HG02852 (cell line): ENCODE data around the gene VGLL4.

Experiments
- ATAC-seq: cut with Tn5 transposase; IDR thresholded peaks from one replicate; pipeline ENCODE4 v1.9.1; 2021; ENCODE audit warnings: mild to moderate bottlenecking, moderate library complexity; ENCODE audit not compliant: unreplicated experiment

VGLL4 gene

DNA sequence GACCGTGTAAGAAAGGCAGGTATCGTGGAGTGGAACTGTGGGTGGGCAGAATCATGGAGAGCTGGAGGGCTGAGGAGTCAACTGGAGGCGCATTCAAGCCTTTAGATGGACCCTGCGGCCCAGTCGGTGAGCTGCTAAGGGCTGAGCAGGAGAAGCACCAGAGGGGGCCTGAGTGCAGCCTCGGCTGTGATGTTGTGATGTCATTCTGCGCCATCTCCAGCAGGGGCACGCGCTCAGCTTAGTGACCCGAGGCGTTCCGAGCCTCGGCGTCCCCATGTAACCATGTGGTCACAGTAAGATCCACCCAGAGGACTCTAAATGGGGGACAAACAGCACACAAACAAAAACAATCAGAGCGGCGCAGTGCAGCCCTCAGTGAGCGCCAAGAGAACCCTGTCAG is 76.8 kb downstream of the VGLL4 start:
- ATAC-seq: no peak

DNA sequence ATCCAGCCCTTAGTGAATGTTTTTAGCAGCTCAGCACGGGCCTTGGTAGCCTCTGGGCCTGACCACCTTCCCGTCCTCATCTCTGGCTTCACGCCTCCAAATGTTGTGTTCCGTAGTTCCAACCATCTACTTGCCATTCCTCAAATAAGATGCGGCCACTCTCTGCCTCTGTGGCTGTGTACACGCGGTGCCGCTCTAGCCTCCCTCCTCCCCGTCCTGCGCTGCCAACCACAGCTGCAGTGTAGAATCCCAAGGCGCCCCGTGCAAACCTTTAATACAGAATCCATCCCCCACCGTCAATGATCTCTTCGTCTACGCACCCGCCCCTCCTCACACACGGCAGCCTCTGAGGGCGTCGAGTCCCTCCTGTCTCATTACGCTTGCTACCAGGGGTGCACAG is 77.2 kb downstream of the VGLL4 start:
- no peak for ATAC-seq

DNA sequence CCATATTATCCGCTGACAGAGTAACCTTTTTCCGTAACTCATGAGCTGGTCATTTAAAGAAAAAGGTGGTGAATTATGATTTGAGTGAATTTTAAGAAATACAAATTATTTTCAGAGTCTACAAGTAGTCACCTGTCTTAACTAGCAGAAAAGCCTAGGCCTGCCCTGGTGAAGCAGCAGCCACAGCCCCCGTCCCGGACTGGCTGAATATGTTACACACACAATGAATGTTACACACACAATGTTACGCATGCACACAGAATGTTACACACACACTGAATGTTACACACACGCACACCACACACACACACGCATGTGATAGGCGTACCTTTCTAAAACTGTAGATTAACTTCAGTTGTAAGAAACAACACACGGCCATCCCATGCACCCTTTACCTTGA is 77.8 kb downstream of the VGLL4 start:
- no peak for ATAC-seq

DNA sequence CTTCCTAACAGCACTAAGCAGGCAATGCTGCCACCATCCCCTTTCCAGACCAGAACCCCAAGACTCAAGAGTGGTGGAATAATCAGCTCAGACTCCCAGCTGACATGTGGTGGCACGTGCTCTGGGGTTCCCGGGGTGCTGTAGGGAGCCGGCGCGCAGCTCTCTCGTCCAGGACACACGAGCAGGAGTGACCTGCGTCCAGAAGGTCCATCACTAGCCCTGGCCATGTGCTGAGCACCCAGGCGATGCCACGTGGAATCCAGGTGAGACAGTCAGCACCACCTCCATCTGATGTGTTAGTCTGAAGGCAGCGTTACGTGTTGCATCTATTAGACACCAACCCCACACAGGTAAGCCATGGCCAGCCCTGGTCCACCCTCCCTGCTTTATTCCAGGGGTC is 78.2 kb downstream of the VGLL4 start:
- ATAC-seq: no peak

DNA sequence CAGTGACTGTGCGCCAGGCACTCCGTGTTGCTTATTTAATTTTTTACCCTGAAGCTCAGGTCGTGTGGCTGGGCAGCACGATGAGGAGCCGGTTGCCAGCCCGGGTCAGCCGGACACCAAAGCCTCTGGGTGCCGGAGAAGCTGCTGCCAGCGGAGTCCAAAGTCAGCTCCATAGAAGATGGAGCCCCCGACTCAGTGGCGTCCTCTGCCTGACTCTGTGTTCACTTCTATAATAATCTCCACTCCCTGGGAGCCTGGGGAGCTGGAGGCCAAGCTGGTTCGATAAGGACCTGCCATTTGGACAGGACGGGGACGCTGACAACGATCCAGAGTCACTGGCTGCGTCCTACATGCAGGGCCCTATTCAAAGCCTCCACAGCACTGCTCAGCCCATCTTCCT is 78.6 kb downstream of the VGLL4 start:
- ATAC-seq: no peak

DNA sequence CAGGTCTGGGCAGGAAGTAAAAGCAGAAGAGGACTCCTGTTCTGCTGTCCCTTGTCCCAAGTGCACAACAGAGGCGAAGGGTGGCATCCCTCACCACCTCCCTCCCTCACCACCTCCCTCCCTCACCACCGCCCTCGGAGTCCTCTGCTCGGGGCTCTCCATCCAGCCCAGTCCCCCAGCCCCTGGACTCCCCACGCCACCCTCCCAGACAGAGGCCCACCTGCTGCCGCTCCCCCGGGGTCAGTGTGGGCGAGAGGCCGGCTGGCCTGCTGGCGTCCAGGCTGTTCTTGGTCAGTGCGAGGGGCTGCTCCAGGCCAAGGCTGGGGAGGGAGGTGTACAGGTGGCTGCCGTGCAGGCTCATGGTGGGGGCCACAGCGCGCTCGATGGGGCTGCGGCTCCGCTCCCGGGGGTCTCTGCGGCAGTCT is 79.1 kb downstream of the VGLL4 start:
- ATAC-seq: no peak

DNA sequence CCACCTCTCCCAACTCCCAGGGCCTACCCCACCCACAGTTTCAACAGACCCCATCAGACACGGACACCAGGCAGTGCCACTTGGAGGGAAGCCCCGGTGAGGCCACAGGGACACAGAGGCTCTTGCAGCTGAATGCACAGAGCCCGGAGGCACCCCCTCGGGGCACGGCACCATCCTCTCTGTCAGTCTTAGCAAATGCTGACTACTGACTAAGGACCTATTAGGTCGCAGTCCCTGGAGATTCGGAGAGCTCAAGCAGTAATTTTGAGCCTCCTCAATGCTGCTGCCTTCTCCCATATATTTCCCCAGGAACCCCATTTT is 79.9 kb downstream of the VGLL4 start:
- ATAC-seq: no peak

DNA sequence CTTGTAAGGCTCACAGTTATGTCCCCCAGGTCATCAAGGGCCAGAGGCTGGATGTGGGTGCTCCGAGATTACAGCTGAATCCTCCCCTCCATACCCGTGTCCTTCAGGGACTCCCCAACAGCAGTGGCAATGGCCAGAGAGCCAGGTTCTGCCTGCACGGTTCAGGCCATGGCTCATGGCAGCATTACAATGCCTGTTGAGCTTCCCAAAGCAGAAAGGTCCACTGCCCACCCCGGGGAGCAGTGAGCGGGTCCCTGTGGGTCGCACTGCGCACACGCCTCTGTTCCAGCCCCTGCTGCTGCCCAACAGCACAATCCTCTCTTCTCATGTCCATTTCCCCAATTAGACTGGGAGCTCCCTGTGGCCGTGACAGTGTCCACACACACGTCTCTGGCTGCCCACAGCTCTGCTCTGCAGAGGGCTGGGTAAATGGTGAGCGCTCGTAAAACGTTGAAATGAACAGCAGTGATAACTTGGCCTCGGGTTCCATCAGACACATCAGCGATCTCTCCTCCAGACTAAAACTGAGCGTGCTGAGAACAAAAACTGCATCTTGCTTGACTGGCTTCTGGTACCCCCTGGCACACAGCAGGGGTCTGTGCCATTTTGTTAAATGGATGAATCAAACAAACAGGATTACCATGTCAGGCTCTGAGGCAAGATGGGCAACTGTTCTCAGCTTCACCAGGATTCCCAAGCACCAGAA is 80.4 kb downstream of the VGLL4 start:
- ATAC-seq: no peak

DNA sequence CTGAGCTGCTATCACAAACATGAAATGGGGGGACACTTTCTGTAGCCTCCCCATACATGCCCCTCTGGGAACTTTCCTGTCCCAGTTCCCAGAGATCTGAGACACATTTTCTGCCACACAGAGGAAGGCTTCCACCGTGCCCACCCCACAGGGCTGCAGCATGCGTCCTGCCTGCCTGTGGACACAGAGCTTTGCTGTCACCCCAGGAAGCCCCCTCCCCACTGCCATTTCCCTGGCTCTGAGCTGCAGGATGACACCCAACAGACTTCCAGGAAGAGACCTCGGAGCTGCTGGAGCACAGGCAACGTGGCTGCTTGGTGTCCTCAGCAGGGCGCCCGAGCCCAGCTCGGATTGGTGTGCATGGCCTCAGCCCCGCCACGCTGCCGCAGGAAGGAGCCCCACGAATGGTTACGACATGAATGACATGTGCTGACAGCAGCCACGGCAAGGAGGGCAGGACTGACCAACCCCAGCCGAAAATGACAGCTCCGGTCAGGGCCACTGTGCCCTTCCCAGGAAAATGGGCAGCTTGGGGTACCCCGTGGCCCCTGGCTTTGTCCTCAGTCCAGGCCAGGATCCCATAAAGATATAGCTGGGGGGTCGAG is 81.3 kb downstream of the VGLL4 start:
- no peak for ATAC-seq

DNA sequence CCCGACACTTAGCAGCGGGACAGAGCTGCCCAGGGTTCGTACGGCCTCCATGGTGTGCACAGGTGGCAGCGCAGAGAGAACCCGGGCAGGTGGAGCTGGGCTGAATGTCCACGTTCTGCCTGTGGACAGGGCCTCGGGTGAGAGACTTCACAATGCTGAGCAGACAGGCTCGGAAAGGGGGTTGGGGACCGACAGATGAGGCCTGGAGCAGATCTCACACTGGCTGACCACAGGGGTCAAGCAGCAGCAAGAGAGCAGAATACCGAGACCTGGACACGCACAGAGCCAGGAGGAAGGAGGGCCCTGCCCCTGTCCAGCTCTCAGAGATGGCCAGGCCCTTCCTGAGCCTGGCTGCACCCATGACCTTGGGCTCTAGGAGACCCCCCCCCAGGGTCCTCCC is 83.0 kb downstream of the VGLL4 start:
- no peak for ATAC-seq

DNA sequence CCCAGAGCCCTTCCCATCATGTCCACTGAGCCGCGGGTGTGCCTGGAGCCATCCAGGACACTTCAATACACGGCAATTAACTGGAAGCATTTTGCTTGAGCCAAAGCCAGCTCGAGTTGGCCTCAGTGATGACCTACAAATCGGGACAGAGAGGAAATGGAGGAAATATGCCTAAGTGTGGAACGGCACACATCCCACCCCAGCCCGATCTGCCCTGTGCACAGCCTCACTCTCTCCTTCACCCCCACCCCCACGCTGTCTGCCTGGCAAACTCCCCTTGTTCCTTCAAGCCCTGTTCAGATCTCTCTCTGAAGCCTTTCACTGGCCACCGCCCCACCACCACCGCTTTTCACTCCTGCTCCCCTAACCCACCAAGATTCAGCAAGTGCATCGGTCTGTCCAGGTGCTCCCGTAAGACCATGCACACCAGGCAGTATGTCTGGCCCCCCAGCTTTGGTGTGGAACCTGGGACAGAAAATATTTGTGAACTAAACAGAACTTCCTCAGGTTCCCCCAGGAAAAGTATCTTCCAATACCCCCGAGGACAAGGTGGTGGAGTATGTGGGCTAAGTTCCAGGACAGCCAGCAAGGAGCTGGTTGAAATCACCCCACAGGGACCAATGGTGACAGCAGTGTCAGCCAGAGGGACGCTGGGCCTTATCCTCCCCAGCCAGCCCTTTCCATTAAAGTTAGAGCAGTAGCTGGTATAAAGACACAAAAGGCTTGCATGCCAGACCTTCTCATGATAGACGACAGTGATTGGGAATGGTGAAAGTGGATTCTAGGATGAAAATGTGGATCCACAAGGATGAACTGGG is 83.7 kb downstream of the VGLL4 start:
- ATAC-seq: no peak

DNA sequence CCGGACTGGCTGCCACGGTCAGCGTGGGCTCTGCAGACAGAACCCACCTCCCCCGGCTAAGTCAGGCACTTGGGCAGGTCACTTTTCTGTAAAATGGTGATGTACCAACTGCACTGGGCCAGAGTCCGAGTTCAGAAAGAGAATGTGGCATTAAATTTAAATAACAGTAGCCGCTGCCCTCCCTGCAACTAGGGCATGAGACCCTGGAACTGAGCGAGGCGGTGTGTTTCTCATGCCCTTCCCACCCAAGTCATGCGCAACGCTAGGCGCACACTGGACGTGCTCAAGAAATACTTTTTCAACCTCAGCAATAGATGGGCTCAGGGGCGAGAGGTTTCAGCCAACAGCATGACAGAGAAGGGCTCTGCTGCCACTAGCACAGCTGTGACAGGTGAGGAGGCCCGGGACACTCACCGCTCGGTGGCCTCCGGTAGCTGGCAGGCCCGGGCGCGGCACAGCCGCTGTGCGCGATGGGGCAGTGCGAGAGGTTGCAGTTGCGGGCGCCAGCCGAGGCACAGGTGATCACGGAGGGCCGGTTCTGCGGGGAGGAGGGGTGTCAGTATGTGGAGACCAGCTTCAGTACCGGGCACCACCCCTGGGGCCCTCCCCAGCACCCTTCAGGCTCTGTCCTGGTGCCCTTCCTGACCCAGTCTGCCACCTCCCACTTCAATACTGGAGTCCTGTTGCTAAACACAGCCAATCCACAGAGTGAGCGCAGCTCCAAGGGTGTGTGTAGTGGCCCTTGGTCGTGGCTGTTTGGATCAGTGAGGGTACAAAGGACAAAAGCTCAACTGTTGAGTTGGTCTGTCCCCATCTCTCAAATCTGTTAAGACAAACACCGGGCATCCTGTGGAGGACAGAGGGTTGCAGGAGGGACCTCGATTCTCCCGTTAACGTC is 84.5 kb downstream of the VGLL4 start:
- no peak for ATAC-seq

DNA sequence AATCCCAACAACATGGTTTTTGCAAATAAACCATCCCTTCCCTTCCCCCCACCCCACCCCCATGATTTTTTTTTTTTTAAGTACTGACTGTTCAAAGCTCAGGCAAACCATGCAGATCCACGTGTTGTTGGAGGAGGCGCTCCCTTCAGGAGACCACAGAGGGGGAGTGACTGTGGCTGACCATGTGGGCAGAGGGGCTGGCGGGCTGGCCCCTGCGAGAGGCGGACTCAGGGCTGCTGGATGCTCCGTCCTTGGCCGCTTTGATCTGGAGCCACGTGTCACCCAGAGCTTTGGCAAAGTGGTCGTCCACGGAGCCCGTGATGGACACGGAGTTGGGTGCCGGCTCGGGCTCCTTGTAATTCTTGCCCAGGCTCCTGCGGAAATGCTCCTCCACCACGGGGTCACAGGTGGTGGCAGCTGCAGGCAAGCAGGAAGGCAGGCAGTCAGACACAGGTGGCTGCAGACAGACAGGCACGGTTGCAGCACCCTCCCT is 85.3 kb downstream of the VGLL4 start:
- ATAC-seq: no peak

DNA sequence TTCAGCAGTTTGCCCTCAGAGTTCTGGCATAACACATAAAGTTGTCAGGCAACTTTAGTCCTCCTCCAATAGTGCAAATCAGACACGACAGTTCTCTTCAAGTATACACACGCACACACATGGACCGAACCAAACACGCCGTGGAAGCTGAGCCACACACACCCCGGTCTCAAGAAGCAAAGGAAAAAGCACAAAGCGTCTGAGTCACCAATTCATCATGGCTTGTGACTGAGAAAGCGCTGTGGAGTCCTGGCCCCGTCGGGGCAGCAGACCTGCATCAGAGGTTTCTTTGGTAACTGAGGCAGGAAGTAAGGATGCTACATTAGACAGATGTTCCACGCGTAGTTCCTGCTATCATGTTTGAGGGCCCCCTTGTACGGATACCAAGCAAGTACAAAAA is 85.7 kb downstream of the VGLL4 start:
- no peak for ATAC-seq

DNA sequence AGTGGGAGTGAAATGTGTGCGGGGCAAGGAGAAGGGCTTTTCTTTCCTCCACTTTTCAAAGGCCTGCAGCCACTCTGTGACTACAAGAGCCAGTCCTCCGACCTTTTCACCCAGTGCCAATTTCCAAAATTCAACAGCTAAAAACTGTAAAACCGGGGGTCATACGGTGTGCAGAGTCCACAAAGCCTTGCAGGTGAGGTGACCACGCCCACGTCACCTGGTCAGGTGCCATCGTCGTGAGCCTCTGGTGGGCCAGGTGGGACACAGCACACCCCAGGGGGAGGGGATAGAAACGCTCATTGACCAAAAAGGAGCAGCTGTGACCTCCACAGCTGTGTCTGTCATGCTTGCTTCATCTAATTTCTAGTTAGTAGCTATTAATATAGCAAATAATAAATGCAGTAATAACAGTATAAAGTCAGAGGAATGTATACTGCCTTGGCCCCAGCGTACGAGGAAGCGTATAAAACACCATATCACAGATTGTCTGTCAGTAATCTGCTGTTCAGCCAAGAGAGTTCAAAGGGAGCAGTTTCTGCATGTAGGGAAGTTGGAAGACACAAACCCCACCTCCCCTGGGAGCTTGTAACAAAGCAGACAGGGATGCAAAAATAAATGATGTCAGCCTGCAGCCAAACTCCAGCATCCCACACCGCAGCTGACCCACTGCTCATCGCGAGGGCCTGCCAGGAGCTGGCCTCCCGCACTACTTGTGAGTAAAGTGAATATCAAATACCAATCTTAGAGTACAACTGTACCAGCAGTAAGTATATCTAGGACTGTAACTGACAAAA is 86.7 kb downstream of the VGLL4 start:
- ATAC-seq: no peak

DNA sequence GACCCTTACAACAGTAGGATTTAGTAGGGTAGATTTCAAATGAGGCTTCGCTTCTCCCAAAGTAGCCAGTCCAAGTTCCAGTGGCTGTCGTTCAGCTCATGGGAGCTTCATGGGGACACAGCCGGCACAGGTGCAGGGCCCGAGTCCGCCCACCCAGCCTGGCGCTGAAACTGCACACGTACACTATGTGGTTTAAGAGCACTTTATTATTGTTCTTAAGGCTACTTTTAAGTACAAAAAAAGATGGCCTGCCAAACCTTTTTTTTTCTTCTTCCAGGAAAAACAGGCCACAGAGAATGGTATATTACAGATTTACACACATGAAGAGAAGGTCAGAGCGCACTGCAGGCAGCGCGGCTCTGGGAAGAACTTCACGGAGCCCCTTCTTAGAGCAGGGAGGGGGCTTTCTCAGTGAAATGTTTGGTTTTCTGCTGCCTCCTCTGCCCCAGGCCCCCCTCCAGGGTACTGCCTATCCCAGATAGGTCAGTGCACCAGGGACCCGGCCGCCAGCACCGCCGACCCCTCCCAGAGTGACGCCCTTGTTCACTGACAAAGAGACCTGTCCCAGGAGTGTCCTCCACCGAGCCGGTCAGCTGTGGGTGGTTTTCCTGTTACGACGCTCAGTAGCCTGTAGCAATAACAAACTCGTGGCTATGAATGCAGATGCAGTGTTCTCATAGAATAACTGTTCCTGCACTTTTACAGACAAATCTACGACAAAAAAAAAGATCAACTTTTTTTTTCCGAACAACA is 87.7 kb downstream of the VGLL4 start:
- no peak for ATAC-seq

DNA sequence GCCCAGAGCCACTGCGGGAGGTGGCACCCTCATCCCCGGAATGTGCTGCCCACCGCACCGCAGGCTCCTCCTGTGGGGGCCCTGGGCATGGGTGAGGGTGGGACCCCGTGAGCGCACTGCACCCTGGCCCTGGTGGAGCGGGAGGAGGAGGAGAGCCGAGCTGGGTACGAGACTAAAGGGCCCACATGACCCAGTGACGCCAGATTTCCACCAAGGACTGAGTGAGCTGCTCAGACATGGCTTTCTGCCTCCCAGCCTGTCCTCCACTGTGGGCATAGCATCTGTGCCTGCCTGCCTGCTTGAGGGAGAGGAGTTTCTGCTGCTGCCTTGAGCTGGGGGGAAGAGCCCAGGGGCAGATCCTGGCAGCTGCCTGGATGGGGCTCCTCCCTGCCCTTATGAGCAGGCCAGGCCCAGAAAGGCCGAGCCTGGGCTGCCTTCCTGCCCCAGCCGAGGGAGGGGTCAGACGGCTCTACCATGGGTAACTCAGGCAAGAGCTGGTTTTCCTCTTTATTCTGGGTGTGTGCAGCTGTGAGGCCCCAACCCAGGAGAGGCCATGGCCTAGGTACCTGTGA is 88.4 kb downstream of the VGLL4 start:
- ATAC-seq: no peak

DNA sequence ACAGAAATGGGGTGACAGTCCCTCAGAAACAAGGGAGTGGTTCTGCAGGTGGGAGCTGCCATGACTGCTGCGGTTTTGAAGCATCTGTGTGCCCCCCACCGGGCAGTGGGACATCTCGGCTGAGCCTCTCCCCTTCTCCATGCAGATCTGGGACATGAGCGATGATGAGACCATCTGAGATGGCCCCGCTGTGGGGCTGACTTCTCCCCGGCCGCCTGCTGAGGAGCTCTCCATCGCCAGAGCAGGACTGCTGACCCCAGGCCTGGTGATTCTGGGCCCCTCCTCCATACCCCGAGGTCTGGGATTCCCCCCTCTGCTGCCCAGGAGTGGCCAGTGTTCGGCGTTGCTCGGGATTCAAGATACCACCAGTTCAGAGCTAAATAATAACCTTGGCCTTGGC is 89.0 kb downstream of the VGLL4 start:
- ATAC-seq: no peak

DNA sequence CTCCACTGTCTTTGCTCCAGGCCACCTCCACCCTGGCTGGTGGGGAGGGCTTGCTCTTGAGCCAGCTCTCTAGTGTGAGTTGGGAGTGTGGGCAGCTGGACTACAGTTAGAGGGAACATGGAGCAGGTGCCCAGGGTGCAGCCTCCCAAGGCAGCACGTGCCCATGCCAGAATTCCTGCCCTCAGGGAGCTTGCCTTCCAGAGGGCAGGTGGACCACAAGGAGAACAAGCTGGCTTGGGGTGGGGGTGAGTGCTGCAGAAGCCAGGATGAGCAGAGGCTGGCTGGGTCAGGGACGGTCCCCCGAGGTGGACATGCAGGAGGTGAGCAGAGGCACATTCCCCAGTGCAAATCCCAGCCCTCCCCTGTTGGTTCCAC is 89.5 kb downstream of the VGLL4 start:
- ATAC-seq: no peak
